Sigmoid colon (tissue), 4 donors: ENCODE data around the gene TNIK.

Experiments
- EP300 ChIP-seq, 4 donors: sonication (generic); formaldehyde crosslinking; IDR thresholded peaks; one replicate each; pipeline ENCODE4 v1.6.1; 2017; ENCODE audit warnings: antibody characterized with exemption in 4 of 4
- POLR2AphosphoS5 ChIP-seq, 4 donors: sonication (generic); formaldehyde crosslinking; IDR thresholded peaks; one replicate each; pipeline ENCODE4 v1.6.1; 2017; ENCODE audit warnings: antibody characterized with exemption in 4 of 4
- TF ChIP-seq, protein P1 (sequence below), 4 experiments: fragments of 450-650 bp in 3 of 4; fragments of 200-600 bp in 1 of 4; IDR thresholded peaks; one replicate each; pipeline ENCODE4 v1.5.1; 2016 to 2019; ENCODE audit warnings: antibody characterized with exemption in 4 of 4, mild to moderate bottlenecking in 3 of 4, moderate library complexity in 2 of 4

DNA sequence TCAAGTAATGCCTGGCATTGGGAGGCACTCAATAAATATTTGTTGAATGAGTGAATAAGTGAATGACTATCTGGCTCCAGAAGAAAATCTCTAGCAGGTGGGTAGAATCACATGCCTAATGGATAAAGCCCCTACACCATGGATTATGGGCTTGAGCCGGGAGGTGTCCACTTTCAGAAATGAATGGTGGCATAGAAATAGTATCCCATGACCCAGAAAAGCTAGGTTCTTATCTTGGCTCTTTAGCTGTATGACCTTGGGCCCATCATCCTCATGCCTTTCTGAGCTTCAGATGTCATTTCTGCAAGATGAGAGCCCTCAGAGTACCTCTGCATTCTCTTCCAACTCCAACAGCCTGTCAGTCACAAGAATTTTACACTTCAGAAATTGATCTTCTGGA lies 37.3 kb upstream of the TNIK start:
- no peak for TF ChIP-seq EP300 (IDR thresholded peaks at IDR 0.05)
- TF ChIP-seq, protein P1, sequence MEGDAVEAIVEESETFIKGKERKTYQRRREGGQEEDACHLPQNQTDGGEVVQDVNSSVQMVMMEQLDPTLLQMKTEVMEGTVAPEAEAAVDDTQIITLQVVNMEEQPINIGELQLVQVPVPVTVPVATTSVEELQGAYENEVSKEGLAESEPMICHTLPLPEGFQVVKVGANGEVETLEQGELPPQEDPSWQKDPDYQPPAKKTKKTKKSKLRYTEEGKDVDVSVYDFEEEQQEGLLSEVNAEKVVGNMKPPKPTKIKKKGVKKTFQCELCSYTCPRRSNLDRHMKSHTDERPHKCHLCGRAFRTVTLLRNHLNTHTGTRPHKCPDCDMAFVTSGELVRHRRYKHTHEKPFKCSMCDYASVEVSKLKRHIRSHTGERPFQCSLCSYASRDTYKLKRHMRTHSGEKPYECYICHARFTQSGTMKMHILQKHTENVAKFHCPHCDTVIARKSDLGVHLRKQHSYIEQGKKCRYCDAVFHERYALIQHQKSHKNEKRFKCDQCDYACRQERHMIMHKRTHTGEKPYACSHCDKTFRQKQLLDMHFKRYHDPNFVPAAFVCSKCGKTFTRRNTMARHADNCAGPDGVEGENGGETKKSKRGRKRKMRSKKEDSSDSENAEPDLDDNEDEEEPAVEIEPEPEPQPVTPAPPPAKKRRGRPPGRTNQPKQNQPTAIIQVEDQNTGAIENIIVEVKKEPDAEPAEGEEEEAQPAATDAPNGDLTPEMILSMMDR (IDR thresholded peaks at IDR 0.05) = no peak
- TF ChIP-seq POLR2AphosphoS5 (IDR thresholded peaks at IDR 0.05) = no peak
